ENCODE measurements around the gene GPR17. TPM values are rescaled to one million over a fixed set of nuclear protein-coding genes. Genes with fewer than 3 reads are reported as not detected.

GPR17 gene
- polyA plus RNA-seq, 3 donors: 0.98 to 2.0 (median 1.4) TPM

GRCh38 chr2:127697482-127698180 is 51.7 kb downstream of the GPR17 start:
- no peak for DNase-seq (ENCODE audit: extremely low read depth in 1 of 11, low read depth in 9 of 11, low spot score in 4 of 11)

- DNase-seq (ENCODE audit: extremely low read depth in 1 of 11, low read depth in 9 of 11, low spot score in 4 of 11): no peak
Observed at GRCh38 chr2:127698553-127699355, 52.8 kb downstream of the GPR17 start.

GRCh38 chr2:127700527-127701192 is 54.7 kb downstream of the GPR17 start:
- peak in 3 of 11 donors; percentile 12 to 44 (median 31) for DNase-seq (ENCODE audit: extremely low read depth in 1 of 11, low read depth in 9 of 11, low spot score in 4 of 11)

GRCh38 chr2:127701193-127701650 is 55.3 kb downstream of the GPR17 start, which contains the start of gene SFT2D3:
TSS of gene SFT2D3 (plus strand) at chr2:127701497. CDS start at chr2:127701529, 32 bp downstream.
- DNase-seq (ENCODE audit: extremely low read depth in 1 of 11, low read depth in 9 of 11, low spot score in 4 of 11): peak; percentile 70 to 91 (median 87)

- DNase-seq (ENCODE audit: extremely low read depth in 1 of 11, low read depth in 9 of 11, low spot score in 4 of 11): peak in 10 of 11 donors; percentile 17 to 70 (median 62)
Observed at GRCh38 chr2:127701651-127702394, 55.9 kb downstream of the GPR17 start.

Other genes with a start within 250 kb of the GPR17 start
- gene PROC, start 227.7 kb upstream of the GPR17 start, polyA plus RNA-seq (ENCODE audit: insufficient read length in 3 of 3): 1 to 10 TPM; 3.2 to 6.5 (median 3.6) TPM
- 10 to 100 TPM; 65.0 to 79.4 (median 72.0) TPM for gene IWS1, start 119.7 kb upstream of the GPR17 start, polyA plus RNA-seq (ENCODE audit: insufficient read length in 3 of 3)
- gene MYO7B, start 110.5 kb upstream of the GPR17 start, polyA plus RNA-seq (ENCODE audit: insufficient read length in 3 of 3): 10 to 100 TPM; 20.6 to 33.3 (median 22.2) TPM
- gene LIMS2, start 29.4 kb downstream of the GPR17 start, polyA plus RNA-seq (ENCODE audit: insufficient read length in 3 of 3): 10 to 100 TPM; 17.0 to 23.2 (median 22.1) TPM
- not detected for gene SFT2D3, start 55.3 kb downstream of the GPR17 start, polyA plus RNA-seq (ENCODE audit: insufficient read length in 3 of 3)
- 10 to 100 TPM; 50.9 to 64.1 (median 55.3) TPM for gene WDR33, start 165.0 kb downstream of the GPR17 start, polyA plus RNA-seq (ENCODE audit: insufficient read length in 3 of 3)
- gene POLR2D, start 212.0 kb downstream of the GPR17 start, polyA plus RNA-seq (ENCODE audit: insufficient read length in 3 of 3): 10 to 100 TPM; 35.7 to 40.0 (median 36.9) TPM
- gene AMMECR1L, start 239.8 kb downstream of the GPR17 start, polyA plus RNA-seq (ENCODE audit: insufficient read length in 3 of 3): 10 to 100 TPM; 25.4 to 28.7 (median 27.8) TPM

Measured in renal cortex interstitium (tissue), 11 donors.